Spleen (tissue), 7 donors: ENCODE results near the gene STING1.

Experiments
- CTCF ChIP-seq, 11 experiments: fragments of 200-600 bp in 7 of 11; fragments of 450-650 bp in 4 of 11; sonication (generic) in 4 of 11; IDR thresholded peaks in 8 of 11; conservative IDR thresholded peaks in 3 of 11; 1 replicate in 7 of 11; 2 replicates in 4 of 11; pipeline versions ENCODE4 v1.4.0 to v1.8.0; 2016 to 2021; ENCODE audit warnings: antibody characterized with exemption in 11 of 11, inconsistent platforms in 4 of 11, mild to moderate bottlenecking in 1 of 11
- POLR2A ChIP-seq, 3 donors: fragments of 450-650 bp; IDR thresholded peaks; one replicate each; pipeline ENCODE4 v1.5.1; 2017; ENCODE audit warnings: antibody characterized with exemption in 3 of 3, mild to moderate bottlenecking in 1 of 3
- donor health status: DM: no; HTN: no; CAD: no; lungs with moderate emphysema.
- donor health status: DM: no; HTN: no; CAD: no.
- donor health status: DM: no; HTN: no; CAD: no.

GRCh38 chr5:139453683-139454567 is 28.6 kb downstream of the STING1 start:
- TF ChIP-seq POLR2A (IDR thresholded peaks at IDR 0.05), result no peak
- no peak for TF ChIP-seq CTCF (IDR thresholded peaks at IDR 0.05 in 8 of 11, conservative IDR thresholded peaks at IDR 0.05 in 3 of 11)
